H9 (cell line): ENCODE measurements around the gene G3BP2. TPM values are rescaled to one million over a fixed set of nuclear protein-coding genes. Genes with fewer than 3 reads are reported as not detected.

Experiments used
- DNase-seq: peaks from one replicate; pipeline ENCODE4 v3.0.0-alpha.2; 2017
- H2AFZ ChIP-seq: one replicate; pipeline ENCODE4 v1.6.1; 2013; ENCODE audit warnings: mild to moderate bottlenecking, low read length, control low read depth, moderate library complexity
- H2AK5ac ChIP-seq: 2 replicates; pipeline ENCODE4 v1.6.1; 2013; ENCODE audit warnings: low read length, control low read depth, mixed read lengths; ENCODE audit not compliant: insufficient read length
- H2BK120ac ChIP-seq: one replicate; pipeline ENCODE4 v1.6.1; 2013; ENCODE audit warnings: low read depth, mild to moderate bottlenecking, low read length, control low read depth, inconsistent platforms; ENCODE audit not compliant: poor library complexity, severe bottlenecking
- H2BK12ac ChIP-seq: 2 replicates; pipeline ENCODE4 v1.6.1; 2013; ENCODE audit warnings: low read length, control low read depth, mixed read lengths, low read depth; ENCODE audit not compliant: insufficient read length
- H2BK15ac ChIP-seq: 2 replicates; pipeline ENCODE4 v1.6.1; 2013; ENCODE audit warnings: low read depth, low read length, control low read depth
- H2BK20ac ChIP-seq: one replicate; pipeline ENCODE4 v1.6.1; 2013; ENCODE audit warnings: low read depth, mild to moderate bottlenecking, low read length, control low read depth, inconsistent platforms; ENCODE audit not compliant: poor library complexity, severe bottlenecking
- H2BK5ac ChIP-seq: 2 replicates; pipeline ENCODE4 v1.6.1; 2013; ENCODE audit warnings: low read length, control low read depth, mixed read lengths; ENCODE audit not compliant: insufficient read length
- H3K14ac ChIP-seq: 2 replicates; pipeline ENCODE4 v1.6.1; 2013; ENCODE audit warnings: low read length, control low read depth; ENCODE audit not compliant: insufficient read depth
- H3K18ac ChIP-seq: 2 replicates; pipeline ENCODE4 v1.6.1; 2013; ENCODE audit warnings: low read depth, mild to moderate bottlenecking, mixed read lengths, low read length, control low read depth; ENCODE audit not compliant: insufficient read length
- H3K23ac ChIP-seq: 2 replicates; pipeline ENCODE4 v1.6.1; 2013; ENCODE audit warnings: low read length, control low read depth, mixed read lengths, low read depth; ENCODE audit not compliant: insufficient read length
- H3K23me2 ChIP-seq: 2 replicates; pipeline ENCODE4 v1.6.1; 2013; ENCODE audit warnings: low read depth, mild to moderate bottlenecking, mixed read lengths, low read length, control low read depth; ENCODE audit not compliant: insufficient read length, poor library complexity, severe bottlenecking
- H3K27ac ChIP-seq: 2 replicates; pipeline ENCODE4 v1.5.1; 2013; ENCODE audit warnings: low read length, control low read depth, mixed read lengths, low read depth; ENCODE audit not compliant: insufficient read length
- H3K27me3 ChIP-seq: 2 replicates; pipeline ENCODE4 v1.6.1; 2013; ENCODE audit warnings: low read length, control low read depth, inconsistent platforms; ENCODE audit not compliant: insufficient read depth
- H3K4ac ChIP-seq: 2 replicates; pipeline ENCODE4 v1.6.1; 2013; ENCODE audit warnings: low read depth, mild to moderate bottlenecking, control low read depth, inconsistent platforms, low read length, moderate library complexity
- H3K4me1 ChIP-seq: 2 replicates; pipeline ENCODE4 v1.6.1; 2013; ENCODE audit warnings: low read length, control low read depth, inconsistent platforms; ENCODE audit not compliant: insufficient read depth
- H3K4me2 ChIP-seq: 2 replicates; pipeline ENCODE4 v1.6.1; 2013; ENCODE audit warnings: low read length, control low read depth, mixed read lengths; ENCODE audit not compliant: insufficient read length, insufficient read depth
- H3K56ac ChIP-seq: 2 replicates; pipeline ENCODE4 v1.6.1; 2013; ENCODE audit warnings: low read depth, mild to moderate bottlenecking, mixed read lengths, low read length, control low read depth; ENCODE audit not compliant: insufficient read length
- H3K79me1 ChIP-seq: 2 replicates; pipeline ENCODE4 v1.6.1; 2013; ENCODE audit warnings: low read depth, mild to moderate bottlenecking, moderate library complexity, low read length, control low read depth, inconsistent platforms; ENCODE audit not compliant: insufficient read depth, poor library complexity, severe bottlenecking
- H3K79me2 ChIP-seq: 2 replicates; pipeline ENCODE4 v1.6.1; 2013; ENCODE audit warnings: low read length, control low read depth, inconsistent platforms; ENCODE audit not compliant: insufficient read depth
- H3K9ac ChIP-seq: 2 replicates; pipeline ENCODE4 v1.6.1; 2013; ENCODE audit warnings: low read length, control low read depth, mixed read lengths; ENCODE audit not compliant: insufficient read length; ENCODE audit errors: extremely low read depth
- H3K9me3 ChIP-seq: one replicate; pipeline ENCODE4 v1.6.1; 2013; ENCODE audit warnings: low read depth, low read length, inconsistent platforms; ENCODE audit not compliant: control insufficient read depth
- H3T11ph ChIP-seq: one replicate; pipeline ENCODE4 v1.6.1; 2013; ENCODE audit warnings: mild to moderate bottlenecking, low read length, control low read depth, inconsistent platforms
- H4K20me1 ChIP-seq: one replicate; pipeline ENCODE4 v1.6.1; 2013; ENCODE audit not compliant: control insufficient read depth, insufficient read length, insufficient read depth
- H4K5ac ChIP-seq: 2 replicates; pipeline ENCODE4 v1.6.1; 2013; ENCODE audit warnings: low read depth, mild to moderate bottlenecking, mixed read lengths, low read length, control low read depth; ENCODE audit not compliant: insufficient read length
- H4K8ac ChIP-seq: replicated peaks from 2 replicates; pipeline ENCODE4 v1.6.1; 2013; ENCODE audit warnings: low read length, control low read depth, mixed read lengths, low read depth; ENCODE audit not compliant: insufficient read length
- H4K91ac ChIP-seq: 2 replicates; pipeline ENCODE4 v1.6.1; 2013; ENCODE audit warnings: low read depth, mild to moderate bottlenecking, moderate library complexity, mixed read lengths, low read length, control low read depth; ENCODE audit not compliant: insufficient read length
- H3K27ac Mint-ChIP-seq, 3 experiments: 2 replicates in 2 of 3; 3 replicates in 1 of 3; pipeline ENCODE4 v1.8.0; 2020 to 2021; ENCODE audit warnings: mixed read lengths in 3 of 3, mild to moderate bottlenecking in 1 of 3, moderate library complexity in 1 of 3
- H3K27me3 Mint-ChIP-seq: 2 replicates; pipeline ENCODE4 v1.8.0; 2021; ENCODE audit warnings: low read depth, mild to moderate bottlenecking, moderate library complexity, mixed read lengths
- H3K36me3 Mint-ChIP-seq, 3 experiments: 2 replicates in 2 of 3; 3 replicates in 1 of 3; pipeline ENCODE4 v1.8.0; 2020 to 2021; ENCODE audit warnings: low read depth in 3 of 3, mixed read lengths in 3 of 3; ENCODE audit not compliant: insufficient read depth in 1 of 3
- H3K4me1 Mint-ChIP-seq, 2 experiments: 2 replicates each; pipeline ENCODE4 v1.8.0; 2020; ENCODE audit warnings: mixed read lengths in 2 of 2
- H3K4me3 Mint-ChIP-seq, 2 experiments: 2 replicates in 1 of 2; 3 replicates in 1 of 2; pipeline ENCODE4 v1.8.0; 2020 to 2021; ENCODE audit warnings: mild to moderate bottlenecking in 2 of 2, mixed read lengths in 2 of 2, moderate library complexity in 1 of 2
- H3K9me3 Mint-ChIP-seq, 2 experiments: 2 replicates in 1 of 2; 3 replicates in 1 of 2; pipeline ENCODE4 v1.8.0; 2020; ENCODE audit warnings: mild to moderate bottlenecking in 2 of 2, mixed read lengths in 2 of 2, moderate library complexity in 1 of 2
- CTCF ChIP-seq: fragments of 200-600 bp; sonication (generic); conservative IDR thresholded peaks from 3 replicates; pipeline ENCODE4 v1.8.0; 2021; ENCODE audit warnings: antibody characterized with exemption, mild to moderate bottlenecking
- total RNA-seq: library from RNA; stranded (reverse); gene quantifications from 2 replicates; pipeline ENCODE4 v1.2.1, GENCODE V29; 2021

G3BP2 gene
- total RNA-seq, 1 experiment from 2014 or later = 405 TPM

DNA sequence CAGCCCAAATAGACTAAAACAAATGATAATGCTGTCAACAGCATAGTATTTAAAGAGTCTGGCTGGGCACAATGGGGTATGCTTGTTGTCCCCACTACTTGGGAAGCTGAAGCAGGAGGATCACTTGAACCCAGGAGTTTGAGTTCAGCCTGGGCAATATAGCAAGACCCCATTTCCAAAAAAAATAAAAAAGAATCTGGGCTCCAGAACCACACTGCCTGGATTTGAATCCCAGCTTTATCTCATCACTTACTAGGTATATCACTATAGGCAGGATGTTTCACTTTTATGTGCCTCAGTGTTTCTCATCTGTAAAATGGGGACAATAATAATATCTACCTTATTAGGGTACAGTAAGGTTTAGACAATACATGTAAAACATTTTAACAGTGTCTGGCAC is 5.3 kb upstream of the G3BP2 start:
- no peak overlapping the region for H3K4ac ChIP-seq
- Mint-ChIP-seq H3K27ac (no peak overlapping the region), H3K27me3 (no peaks in the 10 kb centered on the region; the same call in 1 of the 2 replicates), H3K4me1 (peaks cover 17 to 27% of the 10 kb centered on the region in 2 experiments), H3K4me3 (no peak overlapping the region), H3K9me3 (no peaks in the 10 kb centered on the region), H3K36me3 (peaks cover 11 to 24% (median 19%) of the 10 kb centered on the region in 3 experiments; a peak in 5 of 7 replicates)
- no peaks in the 10 kb centered on the region for H4K20me1 ChIP-seq
- H3T11ph ChIP-seq = no peak overlapping the region
- no peak overlapping the region for H4K91ac ChIP-seq
- H3K9ac ChIP-seq = no peak overlapping the region
- H2BK15ac ChIP-seq = no peak overlapping the region
- no peak overlapping the region for H3K27ac ChIP-seq
- no peak overlapping the region for H2BK20ac ChIP-seq
- H4K8ac ChIP-seq = no peak overlapping the region
- no peak overlapping the region for H2AK5ac ChIP-seq
- H3K9me3 ChIP-seq = no peaks in the 10 kb centered on the region
- peaks cover 4% of the 10 kb centered on the region for H3K23me2 ChIP-seq
- TF ChIP-seq CTCF = no peak
- H3K18ac ChIP-seq = no peak overlapping the region
- no peak overlapping the region for H3K4me2 ChIP-seq
- H3K79me2 ChIP-seq = peaks cover 8% of the 10 kb centered on the region; the same call in 1 of the 2 replicates
- no peak overlapping the region for H3K56ac ChIP-seq
- H4K5ac ChIP-seq = no peak overlapping the region
- DNase-seq = no peak
- no peak overlapping the region for H2BK5ac ChIP-seq
- no peaks in the 10 kb centered on the region for H3K27me3 ChIP-seq
- no peak overlapping the region for H2BK120ac ChIP-seq
- H2AFZ ChIP-seq = no peak overlapping the region
- H2BK12ac ChIP-seq = no peak overlapping the region
- no peaks in the 10 kb centered on the region for H3K79me1 ChIP-seq
- H3K23ac ChIP-seq = no peak overlapping the region
- no peaks in the 10 kb centered on the region for H3K4me1 ChIP-seq
- H3K14ac ChIP-seq = no peak overlapping the region
